NCI-H2227 (cell line): ENCODE data around the gene ATP6V1D.
"Not testable (repeated sequence)": the region's sequence is repeated elsewhere in the genome, so short reads cannot be mapped to it uniquely, and the experiment has no call there.

Source experiments
- DNase-seq: peaks from one replicate; lab custom pipeline; 2025; ENCODE audit not compliant: unreplicated experiment; lab: John Stamatoyannopoulos, UW

The ATP6V1D gene

DNA sequence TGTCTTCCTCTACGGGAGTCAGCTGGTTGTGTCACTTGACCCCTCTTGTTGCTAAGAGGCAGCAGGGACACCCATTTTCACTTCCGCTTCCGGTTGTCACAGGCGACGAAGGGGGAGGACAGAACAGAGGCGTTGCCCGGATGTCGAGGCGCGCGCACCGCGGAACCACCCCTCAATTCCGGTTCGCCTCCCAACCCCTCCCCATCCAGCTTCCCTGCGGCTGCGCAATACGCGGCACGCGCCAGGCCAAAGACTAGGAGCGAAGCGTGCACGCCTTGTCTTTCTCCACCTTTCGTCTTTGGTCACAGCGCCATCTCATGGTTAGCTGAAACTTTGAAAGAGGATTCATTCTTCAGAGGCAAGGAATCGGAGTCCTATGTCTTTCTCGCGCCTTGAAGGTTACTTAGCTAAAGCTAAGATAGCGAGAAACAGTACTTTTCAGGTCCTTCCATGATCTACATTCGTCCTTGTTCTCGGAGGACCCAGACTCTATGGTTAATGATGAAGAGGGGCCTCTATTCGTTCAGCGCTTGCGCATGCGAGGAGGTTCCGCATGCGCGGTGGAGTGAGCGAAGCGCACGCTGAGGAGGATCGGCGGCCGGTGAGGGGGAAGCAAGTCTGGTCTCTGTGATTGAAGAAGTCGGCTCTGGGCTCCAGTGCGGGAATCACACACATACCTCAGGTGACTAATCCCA lies at the start of gene ATP6V1D, which contains the start of gene EIF2S1:
TSS of gene ATP6V1D (minus strand) at position 30 of the 695 bp plus-strand sequence. CDS start 106 bp downstream, outside the sequence.
TSS of gene EIF2S1 (plus strand) at position 554 of the 695 bp plus-strand sequence. CDS start 4,440 bp downstream, outside the sequence.
- DNase-seq = peak; percentile 99

DNA sequence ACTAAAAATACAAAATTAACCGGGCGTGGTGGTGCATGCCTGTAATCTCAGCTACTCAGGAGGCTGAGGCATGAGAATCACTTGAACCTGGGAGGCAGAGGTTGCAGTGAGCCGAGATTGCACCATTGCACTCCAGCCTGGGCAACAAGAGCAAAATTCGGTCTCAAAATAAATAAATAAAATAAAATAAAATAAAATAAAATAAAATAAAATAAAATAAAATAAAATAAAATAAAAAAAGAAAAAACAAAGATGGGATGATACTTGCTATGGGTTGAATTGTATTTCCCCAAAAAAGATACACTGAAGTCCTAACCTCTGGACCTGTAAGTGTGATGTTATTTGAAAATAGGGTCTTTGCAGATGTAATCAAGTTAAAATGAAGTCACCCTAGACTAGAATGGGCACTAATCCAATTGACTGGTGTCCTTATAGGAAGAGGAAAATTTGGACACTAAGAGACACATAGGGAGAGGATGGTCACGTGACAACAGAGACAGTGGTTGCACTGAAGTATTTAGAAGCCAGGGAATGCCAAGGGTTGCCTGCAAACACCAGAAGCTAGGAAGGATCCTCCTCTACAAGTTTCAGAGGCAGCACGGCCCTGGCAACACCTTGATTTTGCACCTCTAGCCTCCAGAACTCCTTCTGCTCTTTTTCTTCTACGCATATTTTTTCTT lies 48.7 kb upstream of the ATP6V1D start:
- not testable (repeated sequence) for DNase-seq

DNA sequence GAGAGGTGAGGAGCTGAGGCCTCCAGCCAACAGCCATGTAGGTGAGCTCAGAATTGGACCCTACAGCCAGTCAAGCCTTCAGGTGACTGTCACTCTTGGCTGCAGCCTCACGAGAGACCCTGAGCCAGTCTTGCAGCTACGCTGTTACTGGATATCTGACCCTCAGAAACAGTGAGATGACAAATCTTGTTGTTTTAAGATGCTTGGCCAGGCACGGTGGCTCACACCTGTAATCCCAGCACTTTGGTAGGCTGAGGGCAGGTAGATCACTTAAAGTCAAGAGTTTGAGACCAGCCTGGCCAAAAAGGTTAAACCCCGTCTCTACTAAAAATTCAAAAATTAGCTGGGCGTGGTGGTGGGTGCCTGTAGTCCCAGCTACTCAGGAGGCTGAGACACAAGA lies 46.2 kb upstream of the ATP6V1D start:
- DNase-seq = no peak

DNA sequence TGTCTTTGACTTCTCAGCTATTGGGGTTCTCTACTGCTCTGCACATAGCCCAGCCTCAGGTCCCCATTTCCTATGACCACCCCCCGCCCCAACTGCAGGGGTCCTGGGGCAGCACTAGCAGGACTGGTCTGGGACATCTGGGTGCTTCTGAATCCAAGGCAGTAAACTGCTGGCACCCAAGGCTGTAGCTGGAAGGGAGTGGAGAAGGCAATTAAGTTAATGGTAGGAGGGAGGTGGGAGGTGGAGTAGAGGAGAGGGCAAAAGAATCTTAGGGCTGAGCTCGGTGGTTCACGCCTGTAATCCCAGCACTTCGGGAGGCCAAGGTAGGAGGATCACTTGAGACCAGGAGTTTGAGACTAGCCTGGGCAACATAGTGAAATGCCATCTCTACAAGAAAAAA lies 40.8 kb upstream of the ATP6V1D start:
- no peak for DNase-seq

DNA sequence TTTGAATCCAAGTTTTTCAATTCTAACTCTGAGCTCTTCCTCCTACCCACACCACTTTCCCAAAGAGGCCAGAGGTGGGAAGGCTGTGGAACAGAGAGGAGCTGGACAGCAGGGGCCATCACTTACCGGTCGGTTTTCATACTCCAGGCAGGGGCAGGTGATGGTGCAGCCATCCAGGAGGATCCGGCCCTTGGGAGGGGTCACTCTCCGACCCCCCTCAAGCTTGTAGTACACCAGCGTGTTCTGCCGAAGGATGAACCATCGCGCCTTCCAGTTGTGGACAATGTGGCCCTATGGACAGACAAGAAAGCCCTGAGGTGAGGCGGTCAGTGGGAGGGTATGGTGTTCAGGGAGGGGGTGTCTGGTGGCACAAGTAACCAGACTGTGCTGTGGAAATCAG lies 37.9 kb upstream of the ATP6V1D start:
- DNase-seq = no peak

DNA sequence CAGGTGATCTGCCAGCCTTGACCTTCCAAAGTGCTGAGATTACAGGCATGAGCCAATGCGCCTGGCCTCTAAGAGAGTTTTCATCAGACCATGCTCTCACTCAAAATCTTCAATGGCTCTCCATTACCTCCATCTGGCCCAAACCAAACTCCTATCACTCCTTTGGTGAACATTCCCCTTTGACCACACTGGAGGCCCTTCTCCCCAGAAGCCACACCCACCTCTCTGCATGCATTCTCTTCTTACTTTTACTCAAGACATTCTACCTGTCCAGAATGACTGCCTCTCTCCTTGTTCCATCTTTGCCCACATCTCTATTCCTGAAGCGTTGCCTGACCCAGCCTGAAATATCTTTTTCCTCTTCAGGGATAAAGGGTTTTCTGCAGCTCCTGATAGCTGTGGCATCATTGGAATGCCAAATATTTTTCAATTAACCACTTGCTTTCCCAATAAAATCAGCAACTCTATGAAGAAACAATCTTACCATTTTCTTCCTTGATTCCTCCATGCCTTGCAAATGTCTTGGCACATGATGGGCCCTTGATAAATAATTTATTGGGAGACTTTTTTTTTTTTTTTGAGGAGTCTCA lies 36.9 kb upstream of the ATP6V1D start:
- no peak for DNase-seq

DNA sequence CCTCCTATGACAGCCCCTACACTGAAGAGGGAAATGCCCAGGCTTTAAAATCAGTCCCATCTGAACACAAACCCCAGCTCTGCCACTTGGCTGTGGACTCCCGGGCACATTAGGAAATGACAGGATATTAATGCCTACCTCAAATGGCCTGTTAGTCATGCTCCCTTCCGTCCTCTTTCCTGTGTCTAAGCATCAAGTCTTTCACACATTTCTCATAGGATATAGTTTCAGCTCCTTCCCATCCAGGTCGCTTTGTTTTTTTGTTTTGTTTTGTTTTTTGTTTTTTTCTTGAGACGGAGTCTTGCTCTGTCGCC lies 36.2 kb upstream of the ATP6V1D start:
- no peak for DNase-seq

DNA sequence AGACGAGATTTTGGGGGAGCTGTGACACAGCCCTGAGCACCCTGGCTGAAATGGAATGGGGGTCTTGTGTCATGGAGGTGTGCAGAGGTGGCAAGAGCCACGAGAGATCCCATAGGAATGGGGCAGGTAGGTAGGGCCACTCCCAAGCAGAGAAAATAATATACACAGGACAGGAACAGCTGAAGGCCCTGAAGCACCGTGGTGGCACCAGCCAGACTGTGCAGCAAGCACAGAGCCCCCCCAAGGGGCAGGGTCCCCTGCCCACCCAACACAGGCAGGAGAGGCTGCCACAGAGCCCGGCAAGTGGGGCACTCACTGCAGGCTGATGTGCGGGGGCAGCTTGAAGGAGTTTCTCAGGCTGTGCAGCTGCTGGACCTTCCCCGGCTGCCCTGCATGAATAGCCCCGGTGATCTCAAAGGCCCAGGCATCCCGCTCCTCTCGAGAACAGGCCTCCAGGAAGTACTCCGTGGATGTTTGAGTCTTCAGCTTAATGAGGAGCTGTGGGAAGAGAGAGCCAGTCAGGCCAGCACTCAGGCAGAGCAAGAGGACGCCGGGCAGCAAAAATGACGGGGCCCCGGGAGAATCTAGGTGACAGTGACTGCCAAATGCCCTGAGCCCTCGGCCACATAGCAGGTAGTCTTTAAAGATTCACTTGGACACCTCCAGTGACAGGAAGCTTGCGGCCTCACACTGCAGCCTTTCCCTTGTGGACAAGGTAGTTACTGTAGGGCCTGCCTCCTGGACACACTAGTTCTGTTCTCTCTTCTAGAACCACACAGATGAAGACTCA lies 35.7 kb upstream of the ATP6V1D start:
- no peak for DNase-seq

DNA sequence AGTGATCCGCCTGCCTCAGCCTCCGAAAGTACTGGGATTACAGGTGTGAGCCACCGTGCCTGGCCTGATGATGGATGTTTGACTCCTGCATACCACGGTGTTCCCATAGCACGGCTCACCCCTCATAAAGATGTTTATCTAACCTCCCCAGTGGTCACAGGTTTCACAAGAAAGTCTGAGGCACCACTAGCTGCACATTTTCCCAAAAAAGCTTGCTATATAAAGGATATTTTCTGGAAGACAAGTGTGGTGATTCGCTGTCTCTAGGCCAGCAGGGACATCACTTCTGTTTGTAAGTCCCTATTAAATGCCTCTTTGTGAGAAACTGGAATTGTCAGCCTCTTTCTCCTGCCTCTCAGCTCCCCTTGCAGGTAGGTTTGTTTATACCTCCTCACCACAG lies 34.1 kb upstream of the ATP6V1D start:
- DNase-seq = no peak

DNA sequence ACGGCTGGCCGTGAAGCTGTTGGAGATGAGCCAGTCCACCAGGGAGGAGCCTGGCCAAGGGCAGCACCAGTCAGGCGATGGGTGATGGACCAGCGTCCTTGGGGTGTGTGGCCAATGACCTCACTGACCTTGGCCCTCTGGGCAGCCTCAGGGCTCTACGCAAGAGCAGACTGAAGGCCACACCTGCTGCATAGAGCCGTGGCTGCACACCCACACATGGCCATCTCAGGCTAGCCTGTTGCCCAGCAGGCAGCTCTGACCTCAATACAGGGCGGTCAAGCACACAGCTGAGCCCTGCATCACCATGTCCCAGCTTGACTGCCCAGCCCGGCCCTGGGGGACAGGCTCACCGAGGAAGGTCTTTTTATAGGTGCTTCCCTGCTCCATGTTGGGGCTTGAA lies 33.2 kb upstream of the ATP6V1D start:
- no peak for DNase-seq

DNA sequence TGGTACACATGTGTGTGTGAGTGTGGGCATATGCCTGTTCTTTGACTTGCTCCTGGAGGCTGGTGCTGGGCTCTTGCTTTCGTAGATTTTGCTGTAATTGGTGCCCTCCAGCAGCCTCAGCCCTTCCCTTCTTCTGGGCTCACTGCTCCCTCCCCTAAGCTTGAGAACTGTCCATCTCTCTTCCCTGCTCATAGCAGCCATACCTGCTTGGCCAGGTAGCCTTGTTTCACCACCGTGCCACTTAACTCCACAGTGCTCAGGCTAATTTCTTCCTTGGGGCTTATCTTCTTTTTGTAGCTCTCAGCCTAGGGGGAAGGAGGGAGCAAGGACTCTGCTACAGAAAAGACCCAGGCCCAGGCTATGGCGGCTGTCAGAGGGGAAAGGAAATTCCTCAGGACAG lies 32.5 kb upstream of the ATP6V1D start:
- no peak for DNase-seq

DNA sequence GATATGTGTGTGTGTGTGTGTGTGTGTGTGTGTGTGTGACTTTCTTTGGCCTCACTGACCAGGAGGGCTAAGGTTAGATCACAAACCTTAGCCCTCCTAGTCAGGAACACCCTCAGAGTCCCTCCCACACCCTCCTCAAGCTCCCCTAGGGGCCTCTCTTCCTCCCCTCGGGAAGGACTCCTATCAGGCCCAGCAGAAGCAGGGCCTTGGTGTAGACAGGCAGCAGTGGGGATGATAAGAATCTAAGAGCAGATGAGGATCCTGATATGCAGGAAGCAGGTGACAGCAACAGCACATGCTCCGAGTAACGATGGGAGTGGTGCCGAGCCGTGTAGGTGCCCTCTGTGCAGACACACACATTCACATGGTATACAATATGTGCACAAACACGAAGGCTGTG lies 31.7 kb upstream of the ATP6V1D start:
- DNase-seq = no peak

DNA sequence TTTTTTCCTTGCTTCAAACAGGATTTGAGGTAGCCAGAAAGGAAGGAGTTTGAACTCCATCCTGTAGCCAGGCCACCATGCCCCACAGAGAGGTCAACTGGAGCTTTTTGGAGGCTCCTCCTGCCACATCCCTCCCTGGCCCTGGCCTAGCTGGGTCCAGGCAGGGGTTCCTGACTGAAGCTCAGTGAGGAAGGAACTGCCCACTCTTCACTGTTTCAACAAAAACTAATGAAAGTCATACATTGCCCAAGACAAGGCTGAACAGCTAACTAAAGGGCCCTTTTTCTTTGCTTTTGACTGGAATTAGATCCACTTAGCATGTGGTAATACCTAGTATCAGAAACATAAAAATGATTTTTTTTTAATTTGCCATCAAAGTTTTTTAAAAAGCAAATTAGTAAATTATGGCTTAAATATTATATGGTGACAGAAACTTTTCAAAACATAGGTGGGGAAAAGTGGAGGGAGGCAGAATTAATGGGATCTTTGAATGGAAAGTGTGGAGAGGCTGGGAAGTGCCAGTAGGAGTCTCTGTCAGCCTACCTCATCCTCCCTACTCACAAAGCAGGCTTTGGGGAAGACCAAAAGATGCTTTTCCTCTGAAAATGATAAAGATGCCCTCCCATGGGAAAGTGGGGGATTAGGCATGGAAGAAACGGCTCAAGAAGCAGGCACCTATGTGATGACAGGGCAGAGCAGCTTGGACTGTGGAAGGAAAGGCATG lies 30.4 kb upstream of the ATP6V1D start:
- DNase-seq = no peak

DNA sequence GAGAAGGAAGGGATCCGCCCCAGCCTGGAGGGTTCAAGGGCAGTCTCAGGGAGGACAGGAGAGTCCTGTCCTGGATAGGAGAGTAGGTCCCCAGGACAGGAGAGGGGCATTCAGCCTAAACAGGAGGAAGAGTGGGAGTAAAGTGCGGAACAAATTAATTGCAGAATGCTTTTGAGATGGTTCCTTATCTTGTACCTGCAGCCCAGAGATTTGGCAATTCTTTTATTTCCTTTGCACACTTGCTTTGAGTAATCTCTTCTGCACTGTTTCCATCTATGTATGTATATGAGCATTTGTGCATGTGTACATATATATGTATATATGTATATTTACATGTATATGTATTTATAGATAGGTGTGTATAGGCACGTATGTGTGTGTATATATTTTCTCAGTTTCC lies 29.7 kb upstream of the ATP6V1D start:
- no peak for DNase-seq

DNA sequence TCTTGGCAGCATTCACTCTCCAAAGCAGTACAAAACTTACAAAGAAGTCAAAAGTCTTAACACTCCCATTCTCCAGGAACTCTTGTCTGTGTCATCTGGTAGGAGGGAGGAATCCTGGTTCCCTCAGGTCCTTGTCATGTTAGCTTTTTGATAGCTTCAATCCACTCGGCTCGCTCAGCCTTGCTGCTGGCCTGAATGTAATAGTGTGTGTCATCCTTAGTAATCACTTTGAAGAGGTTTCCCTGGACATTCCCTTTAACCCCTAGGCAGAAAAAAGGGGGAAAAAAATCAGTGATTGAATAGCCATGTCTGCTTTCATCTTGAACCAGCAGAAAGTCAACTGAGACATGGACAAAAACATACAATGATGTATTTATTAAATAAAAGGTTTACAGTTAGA lies 27.6 kb upstream of the ATP6V1D start:
- DNase-seq = no peak

DNA sequence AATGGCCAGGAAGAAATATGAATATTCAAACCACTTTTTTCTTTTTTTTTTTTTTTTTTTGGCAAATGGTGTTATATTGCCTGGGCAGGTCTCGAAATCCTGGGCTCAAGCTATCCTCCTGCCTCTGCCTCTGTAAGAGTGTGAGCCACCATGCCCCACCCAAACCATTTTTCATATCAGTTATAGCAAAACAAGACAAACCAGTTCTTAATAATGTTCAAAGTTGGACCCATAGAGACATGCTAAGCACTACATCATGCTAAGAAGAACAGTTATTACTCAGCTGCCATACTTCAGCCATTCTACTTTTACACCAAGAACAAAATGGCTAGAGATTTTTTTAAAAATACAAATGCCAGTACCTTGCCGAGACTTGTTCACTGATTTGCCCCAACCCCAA lies 26.0 kb upstream of the ATP6V1D start:
- DNase-seq = no peak

DNA sequence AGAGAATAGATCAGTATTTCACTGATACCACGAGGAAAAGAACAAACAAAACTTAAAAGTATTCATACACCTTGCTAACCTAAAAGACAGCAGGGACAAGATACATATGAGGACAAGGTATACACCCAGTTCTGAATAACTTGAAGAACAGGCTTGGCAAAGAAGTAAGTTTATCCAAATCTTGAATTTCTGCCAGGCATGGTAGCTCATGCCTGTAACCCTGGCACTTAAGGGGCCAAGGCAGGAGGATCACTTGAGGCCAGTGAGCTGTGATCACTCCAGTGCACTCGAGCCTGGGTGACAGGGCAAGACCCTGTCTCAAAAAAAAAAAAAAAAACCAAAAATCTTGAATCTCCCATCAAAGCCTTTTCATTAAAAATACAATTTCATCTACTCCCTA lies 25.5 kb upstream of the ATP6V1D start:
- no peak for DNase-seq

DNA sequence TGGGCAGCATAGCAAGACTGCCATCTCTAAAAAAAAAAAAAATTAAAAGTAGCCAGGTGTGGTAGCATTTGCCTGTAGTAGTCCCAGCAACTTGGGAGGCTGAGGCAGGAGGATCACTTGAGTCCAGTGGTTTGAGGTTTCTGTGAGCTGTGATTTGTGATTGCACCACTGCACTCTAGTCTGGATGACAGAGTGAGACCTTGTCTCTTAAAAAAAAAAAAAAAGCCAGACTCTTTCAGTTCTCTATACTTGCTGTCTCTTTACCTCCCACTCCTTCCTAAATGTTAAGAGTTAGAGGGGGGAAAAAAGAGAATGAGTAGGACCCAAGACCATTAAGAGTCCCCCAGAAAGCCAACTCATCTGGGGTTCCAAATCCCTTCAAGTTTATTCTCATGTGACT lies 18.3 kb upstream of the ATP6V1D start:
- no peak for DNase-seq

DNA sequence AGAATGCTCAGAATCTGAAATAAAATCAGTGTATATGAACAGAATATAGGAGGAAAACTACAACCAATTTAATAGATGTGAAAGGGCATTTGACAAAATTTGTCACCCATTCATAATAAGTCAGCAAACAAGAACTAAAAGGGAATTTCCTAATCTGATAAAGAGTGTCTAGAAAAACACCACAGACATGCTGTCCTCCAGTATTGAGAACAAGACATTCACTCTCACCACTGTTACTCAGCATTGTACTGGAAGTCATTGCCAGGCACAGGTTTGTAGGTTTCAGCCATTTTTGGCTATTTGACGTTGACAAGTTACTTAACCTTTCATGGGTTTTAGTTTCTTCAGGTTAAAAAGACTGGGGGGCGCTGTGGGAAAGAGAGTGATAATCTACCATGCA lies 13.7 kb upstream of the ATP6V1D start:
- no peak for DNase-seq

DNA sequence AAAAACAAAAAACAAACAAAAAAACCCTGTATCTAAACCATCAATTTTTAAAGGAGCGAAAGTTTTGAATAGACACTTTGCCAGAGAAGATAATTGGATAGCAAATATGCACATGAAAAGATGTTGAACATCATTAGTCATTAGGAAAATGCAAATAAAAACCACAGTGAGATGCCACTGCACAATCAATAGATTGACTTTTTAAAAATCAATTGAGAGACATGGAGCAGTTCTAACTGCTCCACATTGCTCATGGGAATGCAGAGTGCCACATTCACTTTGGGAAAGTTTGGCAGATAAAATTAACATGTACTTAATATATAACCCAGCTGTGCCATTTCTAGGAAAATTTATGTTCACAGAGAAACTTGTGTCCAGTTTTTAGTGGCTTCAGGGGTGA lies 13.2 kb upstream of the ATP6V1D start:
- DNase-seq = no peak
